Thyroid gland (tissue), 4 donors: ENCODE measurements around the gene PARD3. TPM values are rescaled to one million over a fixed set of nuclear protein-coding genes. Genes with fewer than 3 reads are reported as not detected.

Source experiments
- DNase-seq, 2 donors: peaks; one replicate each; pipeline ENCODE4 v3.0.0-alpha.2; 2019
- H3K27ac ChIP-seq, 3 donors: fragments of 200-600 bp; sonication (generic); 1 replicate in 2 of 3; 2 replicates in 1 of 3; pipeline ENCODE4 v1.5.1; 2016 to 2019; ENCODE audit warnings: mild to moderate bottlenecking in 1 of 3, moderate library complexity in 1 of 3
- H3K27me3 ChIP-seq: fragments of 200-600 bp; sonication (generic); one replicate; pipeline ENCODE4 v1.5.1; 2019
- H3K36me3 ChIP-seq, 2 donors: fragments of 200-600 bp; sonication (generic); one replicate each; pipeline ENCODE4 v1.5.1; 2016 to 2019
- H3K4me1 ChIP-seq, 2 donors: fragments of 200-600 bp; sonication (generic); one replicate each; pipeline ENCODE4 v1.5.1; 2017 to 2019
- H3K4me3 ChIP-seq, 3 donors: fragments of 200-600 bp; sonication (generic); replicated peaks in 1 of 3; 1 replicate in 2 of 3; 2 replicates in 1 of 3; pipeline ENCODE4 v1.5.1; 2016; ENCODE audit warnings: mild to moderate bottlenecking in 1 of 3
- H3K9me3 ChIP-seq: fragments of 200-600 bp; sonication (generic); one replicate; pipeline ENCODE4 v1.5.1; 2017
- POLR2A ChIP-seq, 2 donors: fragments of 450-650 bp; IDR thresholded peaks; one replicate each; pipeline ENCODE4 v1.6.1; 2017; ENCODE audit warnings: antibody characterized with exemption in 2 of 2, mild to moderate bottlenecking in 2 of 2, moderate library complexity in 1 of 2
- WGBS, 2 donors: methylation state at CpG; one replicate each; pipeline ENCODE4 v1.1.5; 2017; 5-methylcytosine and 5-hydroxymethylcytosine counted together
- intact Hi-C: fragments of 100-400 bp; cut with DNase I; formaldehyde crosslinking; loops from one replicate; pipeline ENCODE4 v1.15.1; 2023
- total RNA-seq, 4 donors: library from RNA; depleted of rRNA; stranded (reverse); fragments of >200 nt; gene quantifications; one replicate each; pipeline ENCODE4 v1.2.3, GENCODE V29; 2016
- TF ChIP-seq, protein P1 (sequence below), 6 experiments: fragments of 200-600 bp in 3 of 6; fragments of 450-650 bp in 3 of 6; sonication (generic) in 3 of 6; IDR thresholded peaks; one replicate each; pipeline ENCODE4 v1.5.1; 2016 to 2019; ENCODE audit warnings: antibody characterized with exemption in 6 of 6, mild to moderate bottlenecking in 2 of 6, inconsistent platforms in 1 of 6, moderate library complexity in 1 of 6

PARD3 gene
- total RNA-seq, 4 donors from 2014 or later = 48.6 to 88.4 (median 57.7) TPM

DNA sequence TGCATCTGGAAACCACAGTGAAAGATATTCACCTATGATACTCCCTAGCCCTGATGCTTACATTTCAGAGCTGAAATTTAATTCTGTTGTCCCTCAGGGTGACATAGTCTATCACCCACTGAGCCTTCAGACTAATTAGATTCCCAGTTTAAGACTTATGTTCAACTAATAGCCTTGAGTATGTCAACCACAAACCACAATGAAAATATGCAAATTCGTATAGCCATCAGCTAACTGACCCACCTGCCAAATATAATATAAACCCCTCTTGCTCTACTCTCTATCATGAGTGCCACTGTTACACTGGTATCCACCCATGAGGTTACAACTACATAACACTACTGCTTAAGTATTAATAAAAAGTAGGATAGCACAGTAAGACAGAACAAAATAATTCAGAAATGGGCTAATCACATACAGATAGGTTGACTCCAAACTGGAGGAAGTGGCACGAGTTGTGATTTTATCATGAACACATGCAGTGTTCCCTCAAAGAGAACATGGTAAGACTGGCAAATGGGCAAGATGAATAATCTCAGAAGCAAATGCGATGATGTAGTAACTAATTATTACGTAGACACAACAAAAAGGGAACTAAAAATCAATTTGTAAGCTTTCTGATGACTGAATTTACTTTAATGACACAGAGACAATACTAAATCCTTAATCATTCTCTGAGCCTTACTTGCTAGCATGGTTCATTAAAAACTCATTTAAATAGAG, 290.6 kb downstream of the PARD3 start:
- Histone ChIP-seq H3K27me3 (no peaks in the 10 kb centered on the region), H3K9me3 (no peaks in the 10 kb centered on the region), H3K4me3 (no peak overlapping the region), H3K36me3 (no peaks in the 10 kb centered on the region), H3K4me1 (peaks cover 12 to 20% of the 10 kb centered on the region in 2 donors), H3K27ac (no peak overlapping the region)
- TF ChIP-seq POLR2A (IDR thresholded peaks at IDR 0.05) = no peak
- TF ChIP-seq, protein P1, sequence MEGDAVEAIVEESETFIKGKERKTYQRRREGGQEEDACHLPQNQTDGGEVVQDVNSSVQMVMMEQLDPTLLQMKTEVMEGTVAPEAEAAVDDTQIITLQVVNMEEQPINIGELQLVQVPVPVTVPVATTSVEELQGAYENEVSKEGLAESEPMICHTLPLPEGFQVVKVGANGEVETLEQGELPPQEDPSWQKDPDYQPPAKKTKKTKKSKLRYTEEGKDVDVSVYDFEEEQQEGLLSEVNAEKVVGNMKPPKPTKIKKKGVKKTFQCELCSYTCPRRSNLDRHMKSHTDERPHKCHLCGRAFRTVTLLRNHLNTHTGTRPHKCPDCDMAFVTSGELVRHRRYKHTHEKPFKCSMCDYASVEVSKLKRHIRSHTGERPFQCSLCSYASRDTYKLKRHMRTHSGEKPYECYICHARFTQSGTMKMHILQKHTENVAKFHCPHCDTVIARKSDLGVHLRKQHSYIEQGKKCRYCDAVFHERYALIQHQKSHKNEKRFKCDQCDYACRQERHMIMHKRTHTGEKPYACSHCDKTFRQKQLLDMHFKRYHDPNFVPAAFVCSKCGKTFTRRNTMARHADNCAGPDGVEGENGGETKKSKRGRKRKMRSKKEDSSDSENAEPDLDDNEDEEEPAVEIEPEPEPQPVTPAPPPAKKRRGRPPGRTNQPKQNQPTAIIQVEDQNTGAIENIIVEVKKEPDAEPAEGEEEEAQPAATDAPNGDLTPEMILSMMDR (IDR thresholded peaks at IDR 0.05) = no peak
- 95 to 96% methylated on average over 4 of the region's 4 CpGs for WGBS, 2 donors
- intact Hi-C loops = no loop called here
- DNase-seq = no peak

DNA sequence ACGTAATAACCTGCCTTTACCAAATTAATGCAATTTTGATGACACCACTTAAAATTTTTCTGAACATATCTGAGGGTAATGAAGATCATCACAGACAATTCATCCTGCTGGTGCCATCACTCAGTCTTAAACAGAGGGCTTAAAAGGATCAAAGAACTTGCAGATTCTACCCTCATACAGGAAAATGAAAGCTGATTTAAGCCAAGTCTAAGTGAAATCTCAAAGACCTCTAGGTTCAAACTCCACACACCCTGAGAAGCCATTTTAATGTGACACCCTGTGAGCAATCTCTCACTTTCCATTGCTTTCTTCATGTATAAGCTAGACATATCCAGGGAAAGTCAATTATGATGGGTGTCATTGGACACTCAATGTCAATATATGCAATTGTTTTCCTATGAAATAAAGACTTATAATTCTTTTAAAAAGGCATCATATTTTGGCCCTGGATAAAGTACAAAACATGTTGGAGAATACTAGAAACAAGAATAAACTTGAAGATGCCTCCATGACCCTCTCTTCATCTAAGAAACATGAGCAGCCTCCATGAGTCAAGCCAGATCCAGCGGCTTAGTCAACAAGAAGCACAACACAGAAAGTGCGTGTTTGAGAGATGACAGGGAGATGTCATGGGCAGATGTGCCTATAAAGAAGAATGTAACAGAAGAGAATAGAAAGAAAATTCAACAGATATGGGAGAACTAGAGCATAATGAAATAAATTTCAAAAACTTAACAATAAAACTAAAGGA, 291.9 kb downstream of the PARD3 start:
- H3K4me1 ChIP-seq = peaks cover 8 to 13% of the 10 kb centered on the region in 2 donors
- no peaks in the 10 kb centered on the region for H3K36me3 ChIP-seq
- WGBS, 2 donors = 93 to 99% methylated on average over 3 of the region's 3 CpGs
- DNase-seq = no peak
- no peak overlapping the region for H3K4me3 ChIP-seq
- intact Hi-C loops = no loop called here
- TF ChIP-seq POLR2A (IDR thresholded peaks at IDR 0.05) = no peak
- TF ChIP-seq, protein P1 (IDR thresholded peaks at IDR 0.05) = no peak
- H3K27ac ChIP-seq = no peak overlapping the region
- H3K9me3 ChIP-seq = no peaks in the 10 kb centered on the region
- no peaks in the 10 kb centered on the region for H3K27me3 ChIP-seq

DNA sequence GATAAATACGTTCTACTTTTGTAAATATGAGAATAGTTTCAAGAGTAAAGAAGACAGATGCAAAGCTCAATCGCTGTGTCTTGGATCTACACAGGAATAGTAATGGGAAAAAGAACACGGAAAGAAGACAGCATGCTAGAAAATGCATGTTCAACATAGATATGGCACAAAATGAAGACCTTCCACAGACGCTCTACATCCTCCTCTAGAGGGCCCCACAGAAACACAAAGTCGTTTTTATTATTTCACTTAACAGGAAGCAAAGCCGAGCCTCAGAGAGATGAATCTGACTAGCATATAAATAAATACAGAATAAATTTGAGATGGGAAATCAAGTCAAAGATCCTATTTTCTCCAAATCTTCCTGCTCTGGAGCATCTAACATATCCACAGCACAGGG, 292.6 kb downstream of the PARD3 start:
- TF ChIP-seq, protein P1 (IDR thresholded peaks at IDR 0.05) = peak in 3 of 6 experiments; percentile 13 to 26 (median 24)
- TF ChIP-seq POLR2A (IDR thresholded peaks at IDR 0.05) = no peak
- H3K4me3 ChIP-seq = no peak overlapping the region
- intact Hi-C loops = no loop called here
- H3K36me3 ChIP-seq = no peaks in the 10 kb centered on the region
- H3K9me3 ChIP-seq = no peaks in the 10 kb centered on the region
- H3K4me1 ChIP-seq = peaks cover 6 to 7% of the 10 kb centered on the region in 2 donors
- DNase-seq = no peak
- no peak overlapping the region for H3K27ac ChIP-seq
- H3K27me3 ChIP-seq = no peaks in the 10 kb centered on the region
- 66 to 71% methylated on average over 6 of the region's 6 CpGs for WGBS, 2 donors

DNA sequence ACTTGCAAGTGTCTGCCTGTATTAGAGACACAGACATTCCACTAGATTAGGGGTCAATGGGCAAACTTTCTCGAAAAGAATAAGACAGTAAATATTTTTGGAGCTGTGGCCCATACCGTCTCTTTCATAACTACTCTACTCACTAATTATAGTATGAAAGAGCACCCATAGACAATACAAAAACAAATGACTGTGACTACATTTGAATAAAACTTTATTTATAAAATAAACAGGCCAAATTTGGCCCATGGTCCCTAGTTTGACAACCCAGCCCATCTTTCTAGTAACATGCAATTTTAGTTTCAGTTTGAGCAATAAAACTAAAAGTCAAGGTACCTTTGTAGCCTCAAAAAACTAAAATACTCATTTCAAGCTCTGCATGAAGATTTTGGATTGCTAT, 294.6 kb downstream of the PARD3 start:
- WGBS, 2 donors = 91 to 95% methylated on average over 2 of the region's 2 CpGs
- Histone ChIP-seq H3K4me3 (no peak overlapping the region), H3K27ac (no peak overlapping the region), H3K36me3 (no peaks in the 10 kb centered on the region), H3K4me1 (no peaks in the 10 kb centered on the region), H3K27me3 (no peaks in the 10 kb centered on the region), H3K9me3 (no peaks in the 10 kb centered on the region)
- DNase-seq = no peak
- TF ChIP-seq POLR2A (IDR thresholded peaks at IDR 0.05) = no peak
- TF ChIP-seq, protein P1 (IDR thresholded peaks at IDR 0.05) = no peak
- intact Hi-C loops = no loop called here

DNA sequence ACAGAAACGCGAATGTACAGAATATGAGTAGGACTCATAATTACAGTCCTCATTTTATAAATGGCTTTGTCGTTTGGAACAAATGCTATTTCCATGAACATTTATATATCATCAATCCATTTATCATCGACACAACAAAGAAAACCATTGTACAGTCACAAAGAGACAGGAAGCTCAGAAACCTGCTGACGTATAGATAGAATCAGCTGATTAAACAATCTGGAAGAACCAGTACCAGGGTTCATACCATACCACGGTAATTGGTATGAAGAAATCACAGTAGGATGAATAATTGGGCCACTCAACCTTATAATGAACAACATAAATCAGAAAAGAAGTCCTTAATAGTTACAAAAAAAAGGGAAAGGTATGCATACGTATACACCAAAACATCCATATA, 295.0 kb downstream of the PARD3 start:
- Histone ChIP-seq H3K4me1 (no peaks in the 10 kb centered on the region), H3K27ac (no peak overlapping the region), H3K4me3 (no peak overlapping the region), H3K9me3 (no peaks in the 10 kb centered on the region), H3K36me3 (no peaks in the 10 kb centered on the region), H3K27me3 (no peaks in the 10 kb centered on the region)
- intact Hi-C loops = no loop called here
- TF ChIP-seq POLR2A (IDR thresholded peaks at IDR 0.05) = no peak
- TF ChIP-seq, protein P1 (IDR thresholded peaks at IDR 0.05) = no peak
- WGBS, 2 donors = 90 to 91% methylated on average over 7 of the region's 7 CpGs
- no peak for DNase-seq
